Fibroblast of lung (primary cell): ENCODE data around the gene DAPK1.

ENCODE experiments used
- CTCF ChIP-seq, 2 donors: IDR thresholded peaks in 1 of 2; conservative IDR thresholded peaks in 1 of 2; 1 replicate in 1 of 2; 2 replicates in 1 of 2; pipeline ENCODE4 v1.5.1; 2011 to 2012; ENCODE audit warnings: low read length in 2 of 2, control low read depth in 1 of 2, inconsistent platforms in 1 of 2, low read depth in 1 of 2, mild to moderate bottlenecking in 1 of 2
- EZH2 ChIP-seq: IDR thresholded peaks from 2 replicates; pipeline ENCODE4 v1.5.1; 2012; ENCODE audit warnings: low read length, control low read depth, mild to moderate bottlenecking; ENCODE audit errors: missing control alignments

GRCh38 chr9:87542141-87542540, 44.5 kb downstream of the DAPK1 start:
- no peak for TF ChIP-seq CTCF (conservative IDR thresholded peaks at IDR 0.05 in 1 of 2, IDR thresholded peaks at IDR 0.05 in 1 of 2; ENCODE audit: low read depth in 1 of 2, low read length in 2 of 2)
- TF ChIP-seq EZH2 = no peak
